Endothelial cell (in vitro differentiated cells): ENCODE measurements around the gene FIG4. TPM values are rescaled to one million over a fixed set of nuclear protein-coding genes. Genes with fewer than 3 reads are reported as not detected.
"Not testable (repeated sequence)": the region's sequence is repeated elsewhere in the genome, so short reads cannot be mapped to it uniquely, and the experiment has no call there.

Experiments used
- DNase-seq: peaks from one replicate; pipeline ENCODE4 v3.0.0; 2021; ENCODE audit warnings: low spot score
- H3K27ac Mint-ChIP-seq: one replicate; pipeline ENCODE4 v1.8.0; 2021; ENCODE audit warnings: mixed read lengths, inconsistent platforms; ENCODE audit not compliant: unreplicated experiment
- H3K27me3 Mint-ChIP-seq: one replicate; pipeline ENCODE4 v1.8.0; 2021; ENCODE audit warnings: mild to moderate bottlenecking, moderate library complexity, mixed read lengths, inconsistent platforms; ENCODE audit not compliant: unreplicated experiment
- H3K36me3 Mint-ChIP-seq: one replicate; pipeline ENCODE4 v1.8.0; 2021; ENCODE audit warnings: mild to moderate bottlenecking, low read depth, mixed read lengths, inconsistent platforms; ENCODE audit not compliant: unreplicated experiment
- H3K4me1 Mint-ChIP-seq: one replicate; pipeline ENCODE4 v1.8.0; 2021; ENCODE audit warnings: mild to moderate bottlenecking, mixed read lengths, inconsistent platforms; ENCODE audit not compliant: unreplicated experiment
- H3K4me3 Mint-ChIP-seq: one replicate; pipeline ENCODE4 v1.8.0; 2021; ENCODE audit warnings: mild to moderate bottlenecking, mixed read lengths, inconsistent platforms; ENCODE audit not compliant: unreplicated experiment
- H3K9me3 Mint-ChIP-seq: one replicate; pipeline ENCODE4 v1.8.0; 2021; ENCODE audit warnings: mixed read lengths, inconsistent platforms; ENCODE audit not compliant: unreplicated experiment
- total RNA-seq: library from RNA; stranded (reverse); fragmentation: NEBNext Ultra II Directional; extraction: Animal tissue kit (Norgen Biotek cat#: 25700); gene quantifications from one replicate; pipeline ENCODE4 v1.2.1, GENCODE V29; 2021; ENCODE audit not compliant: unreplicated experiment
- TF ChIP-seq, protein P1 (sequence below): fragments of 200-600 bp; sonication (generic); IDR thresholded peaks from one replicate; pipeline ENCODE4 v1.5.0; 2021; ENCODE audit warnings: antibody characterized with exemption; ENCODE audit not compliant: unreplicated experiment

FIG4 gene
- total RNA-seq, 1 donor from 2014 or later, result 9.2 TPM

GRCh38 chr6:109743739-109744138, 52.6 kb downstream of the FIG4 start:
- no peaks in the 10 kb centered on the region for H3K27me3 Mint-ChIP-seq
- H3K4me3 Mint-ChIP-seq, result no peak overlapping the region
- H3K9me3 Mint-ChIP-seq, result no peaks in the 10 kb centered on the region
- H3K27ac Mint-ChIP-seq, result no peak overlapping the region
- H3K4me1 Mint-ChIP-seq, result peaks cover 4% of the 10 kb centered on the region
- peaks cover 15% of the 10 kb centered on the region for H3K36me3 Mint-ChIP-seq
- no peak for DNase-seq
- TF ChIP-seq, protein P1, sequence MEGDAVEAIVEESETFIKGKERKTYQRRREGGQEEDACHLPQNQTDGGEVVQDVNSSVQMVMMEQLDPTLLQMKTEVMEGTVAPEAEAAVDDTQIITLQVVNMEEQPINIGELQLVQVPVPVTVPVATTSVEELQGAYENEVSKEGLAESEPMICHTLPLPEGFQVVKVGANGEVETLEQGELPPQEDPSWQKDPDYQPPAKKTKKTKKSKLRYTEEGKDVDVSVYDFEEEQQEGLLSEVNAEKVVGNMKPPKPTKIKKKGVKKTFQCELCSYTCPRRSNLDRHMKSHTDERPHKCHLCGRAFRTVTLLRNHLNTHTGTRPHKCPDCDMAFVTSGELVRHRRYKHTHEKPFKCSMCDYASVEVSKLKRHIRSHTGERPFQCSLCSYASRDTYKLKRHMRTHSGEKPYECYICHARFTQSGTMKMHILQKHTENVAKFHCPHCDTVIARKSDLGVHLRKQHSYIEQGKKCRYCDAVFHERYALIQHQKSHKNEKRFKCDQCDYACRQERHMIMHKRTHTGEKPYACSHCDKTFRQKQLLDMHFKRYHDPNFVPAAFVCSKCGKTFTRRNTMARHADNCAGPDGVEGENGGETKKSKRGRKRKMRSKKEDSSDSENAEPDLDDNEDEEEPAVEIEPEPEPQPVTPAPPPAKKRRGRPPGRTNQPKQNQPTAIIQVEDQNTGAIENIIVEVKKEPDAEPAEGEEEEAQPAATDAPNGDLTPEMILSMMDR, result no peak

DNA sequence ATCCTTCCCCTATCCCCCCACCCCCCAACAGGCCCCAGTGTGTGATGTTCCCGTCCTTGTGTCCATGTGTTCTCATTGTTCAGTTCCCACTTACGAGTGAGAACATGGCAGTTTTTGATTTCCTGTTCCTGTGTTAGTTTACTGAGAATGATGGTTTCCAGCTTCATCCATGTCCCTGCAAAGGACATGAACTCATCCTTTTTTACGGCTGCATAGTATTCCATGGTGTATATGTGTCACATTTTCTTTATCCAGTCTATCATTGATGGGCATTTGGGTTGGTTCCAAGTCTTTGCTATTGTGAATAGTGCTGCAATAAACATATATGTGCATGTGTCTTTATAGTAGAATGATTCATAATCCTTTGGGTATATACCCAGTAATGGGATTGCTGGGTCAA, 53.7 kb downstream of the FIG4 start:
- H3K36me3 Mint-ChIP-seq, result peaks cover 12% of the 10 kb centered on the region
- H3K27me3 Mint-ChIP-seq, DNase-seq, H3K9me3 Mint-ChIP-seq, H3K4me1 Mint-ChIP-seq, H3K27ac Mint-ChIP-seq, H3K4me3 Mint-ChIP-seq: not testable (repeated sequence)

GRCh38 chr6:109747221-109747620, 56.1 kb downstream of the FIG4 start:
- Mint-ChIP-seq H3K36me3 (no peaks in the 10 kb centered on the region), H3K4me1 (no peaks in the 10 kb centered on the region), H3K27me3 (no peaks in the 10 kb centered on the region), H3K4me3 (no peak overlapping the region), H3K9me3 (no peaks in the 10 kb centered on the region), H3K27ac (no peak overlapping the region)
- TF ChIP-seq, protein P1, result no peak
- no peak for DNase-seq

- TF ChIP-seq, protein P1, result no peak
- Mint-ChIP-seq H3K4me3 (no peak overlapping the region), H3K9me3 (no peaks in the 10 kb centered on the region), H3K4me1 (peaks cover 4% of the 10 kb centered on the region), H3K36me3 (peaks cover 20% of the 10 kb centered on the region), H3K27ac (no peak overlapping the region), H3K27me3 (no peaks in the 10 kb centered on the region)
- no peak for DNase-seq
Measured at GRCh38 chr6:109759098-109759955, 68.2 kb downstream of the FIG4 start.

GRCh38 chr6:109760208-109760607, 69.1 kb downstream of the FIG4 start:
- H3K36me3 Mint-ChIP-seq, result peaks cover 20% of the 10 kb centered on the region
- H3K4me1 Mint-ChIP-seq, result peaks cover 4% of the 10 kb centered on the region

More at GRCh38 chr6:109760208-109760607, 69.1 kb downstream of the FIG4 start:
- DNase-seq, result no peak
- no peaks in the 10 kb centered on the region for H3K9me3 Mint-ChIP-seq
- no peaks in the 10 kb centered on the region for H3K27me3 Mint-ChIP-seq
- H3K27ac Mint-ChIP-seq, result no peak overlapping the region
- no peak overlapping the region for H3K4me3 Mint-ChIP-seq
- TF ChIP-seq, protein P1, result no peak
